G401 (cell line): Measurements from ENCODE around the gene COX4I1. TPM values are rescaled to one million over a fixed set of nuclear protein-coding genes. Genes with fewer than 3 reads are reported as not detected.

ENCODE experiments used
- DNase-seq: peaks from one replicate; pipeline ENCODE4 v3.0.0-alpha.2; 2015; ENCODE audit warnings: low spot score
- in situ Hi-C: cut with HindIII; loops from 2 replicates; pipeline ENCODE4 v1.10.0; 2016; ENCODE audit warnings: low sequenced_read_pairs, mixed read lengths
- total RNA-seq: library from RNA; depleted of rRNA; stranded (reverse); fragments of >200 nt; shearing (Covaris generic); gene quantifications from 2 replicates; pipeline ENCODE4 v1.2.3, GENCODE V29; 2014; rRNA removed

COX4I1 gene
- 695 and 901 TPM in 2 replicates for total RNA-seq

GRCh38 chr16:85799497-85800320 lies at the start of gene COX4I1, which contains the start of gene EMC8:
Gene COX4I1, plus strand, starts transcription at chr16:85799695. Its CDS starts 1,511 bp downstream, at chr16:85801206.
Gene EMC8, minus strand, starts transcription at chr16:85799544. Its CDS starts 249 bp downstream, at chr16:85799295.
- in situ Hi-C loops = no loop called here

DNA sequence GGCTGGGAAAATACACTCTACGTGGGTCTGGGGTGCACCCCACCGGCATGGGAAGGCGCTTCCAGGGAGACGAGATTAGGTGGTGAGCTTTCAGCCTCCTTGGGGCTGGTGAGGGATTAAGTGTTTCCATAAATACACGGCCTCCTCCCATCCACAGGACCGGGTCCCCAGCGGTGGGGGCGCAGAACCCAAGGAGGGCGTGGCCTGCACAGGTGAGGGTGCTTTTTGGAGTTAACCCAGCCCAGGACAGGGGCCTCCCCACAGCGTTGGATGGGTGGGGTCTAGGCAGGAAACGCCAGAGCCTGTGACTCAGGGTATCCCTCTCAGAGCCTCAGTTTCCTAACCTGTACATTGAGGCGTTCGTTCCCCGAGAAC lies 49.7 kb upstream of the COX4I1 start:
- in situ Hi-C loops = no loop called here
- DNase-seq = no peak

More at GRCh38 chr16:85799497-85800320, at the start of gene COX4I1, which contains the start of gene EMC8:
- DNase-seq = peak; percentile 90

DNA sequence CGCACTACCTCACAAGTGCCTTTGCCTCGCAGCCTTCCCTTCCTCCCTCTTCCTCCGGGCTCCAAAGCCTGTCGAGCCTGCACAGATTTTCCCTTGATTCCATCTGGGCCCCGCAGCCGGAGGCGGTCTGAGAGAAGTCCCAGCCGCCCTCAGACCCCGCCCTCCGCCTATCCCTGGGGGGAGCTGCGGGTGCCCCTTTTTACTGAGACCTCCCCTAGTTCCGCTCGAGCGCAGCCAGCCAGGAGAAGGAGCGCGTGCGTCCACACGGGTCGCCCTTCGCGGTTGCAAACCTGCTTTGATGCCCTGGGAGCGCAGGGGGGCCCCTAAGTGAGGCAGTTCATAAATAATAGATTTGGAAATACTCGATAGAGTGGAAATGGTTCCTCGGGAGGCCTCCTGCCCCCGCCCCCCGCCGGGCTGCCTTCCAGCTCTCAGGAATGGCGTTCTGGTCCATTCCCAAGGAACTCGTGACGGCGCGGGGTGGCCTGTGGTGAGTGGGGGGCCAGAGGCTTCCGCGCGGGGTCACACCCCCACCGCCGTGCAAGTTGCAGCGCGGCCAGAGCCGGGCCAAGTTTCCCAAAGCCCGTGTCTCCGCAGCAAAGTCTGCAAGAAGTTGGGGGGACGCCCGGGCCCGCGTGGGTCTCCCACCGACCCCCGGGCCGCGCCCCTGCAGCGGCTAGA lies 49.2 kb upstream of the COX4I1 start:
- in situ Hi-C loops = no loop called here
- peak; percentile 3 for DNase-seq

GRCh38 chr16:85750827-85751697 lies 48.4 kb upstream of the COX4I1 start, which contains the start of gene C16orf74:
Gene C16orf74, minus strand, starts transcription at chr16:85751096. Its CDS starts 15,879 bp downstream, at chr16:85735217.
- no peak for DNase-seq

DNA sequence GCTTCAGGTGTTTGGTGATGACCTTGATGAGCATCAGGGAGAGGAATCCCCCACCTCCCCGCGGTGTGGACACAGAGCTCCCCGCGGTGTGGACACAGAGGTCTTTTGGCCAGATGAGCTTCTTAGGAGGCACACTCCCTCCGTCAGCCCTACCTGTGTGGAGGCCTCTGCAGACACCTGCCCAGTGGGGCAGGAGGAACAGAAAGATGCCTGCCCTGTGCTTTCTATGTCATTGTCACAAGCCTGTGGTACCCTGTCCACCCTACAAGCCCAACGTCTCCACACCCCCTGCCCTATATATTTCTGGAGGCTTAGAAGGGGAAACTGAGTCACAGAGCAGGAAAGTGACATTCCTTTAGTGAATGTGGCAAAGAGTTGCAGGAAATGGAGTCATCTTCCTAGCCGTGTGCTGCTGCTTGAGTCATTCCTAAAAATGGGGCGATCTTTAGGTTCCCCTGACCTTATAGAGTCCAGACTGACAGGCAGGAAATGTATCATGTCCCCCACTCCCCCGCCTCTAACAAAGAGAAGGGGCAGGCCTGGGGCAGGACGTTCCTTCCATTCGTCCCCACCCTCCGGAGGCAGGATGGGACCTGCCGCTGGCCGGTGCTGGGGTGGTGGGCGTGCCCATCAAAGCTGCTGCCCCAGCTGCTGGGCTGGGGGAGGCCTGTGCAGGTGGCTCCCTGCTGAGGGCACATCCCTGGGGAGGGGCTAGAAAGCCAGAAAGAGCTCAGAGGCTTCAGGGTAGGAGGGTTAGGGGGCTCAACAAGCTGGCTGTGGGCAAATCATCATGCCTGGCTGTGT lies 47.6 kb upstream of the COX4I1 start:
- no peak for DNase-seq
- in situ Hi-C loops = no loop called here

More at GRCh38 chr16:85750827-85751697, 48.4 kb upstream of the COX4I1 start, which contains the start of gene C16orf74:
- in situ Hi-C loops = no loop called here

DNA sequence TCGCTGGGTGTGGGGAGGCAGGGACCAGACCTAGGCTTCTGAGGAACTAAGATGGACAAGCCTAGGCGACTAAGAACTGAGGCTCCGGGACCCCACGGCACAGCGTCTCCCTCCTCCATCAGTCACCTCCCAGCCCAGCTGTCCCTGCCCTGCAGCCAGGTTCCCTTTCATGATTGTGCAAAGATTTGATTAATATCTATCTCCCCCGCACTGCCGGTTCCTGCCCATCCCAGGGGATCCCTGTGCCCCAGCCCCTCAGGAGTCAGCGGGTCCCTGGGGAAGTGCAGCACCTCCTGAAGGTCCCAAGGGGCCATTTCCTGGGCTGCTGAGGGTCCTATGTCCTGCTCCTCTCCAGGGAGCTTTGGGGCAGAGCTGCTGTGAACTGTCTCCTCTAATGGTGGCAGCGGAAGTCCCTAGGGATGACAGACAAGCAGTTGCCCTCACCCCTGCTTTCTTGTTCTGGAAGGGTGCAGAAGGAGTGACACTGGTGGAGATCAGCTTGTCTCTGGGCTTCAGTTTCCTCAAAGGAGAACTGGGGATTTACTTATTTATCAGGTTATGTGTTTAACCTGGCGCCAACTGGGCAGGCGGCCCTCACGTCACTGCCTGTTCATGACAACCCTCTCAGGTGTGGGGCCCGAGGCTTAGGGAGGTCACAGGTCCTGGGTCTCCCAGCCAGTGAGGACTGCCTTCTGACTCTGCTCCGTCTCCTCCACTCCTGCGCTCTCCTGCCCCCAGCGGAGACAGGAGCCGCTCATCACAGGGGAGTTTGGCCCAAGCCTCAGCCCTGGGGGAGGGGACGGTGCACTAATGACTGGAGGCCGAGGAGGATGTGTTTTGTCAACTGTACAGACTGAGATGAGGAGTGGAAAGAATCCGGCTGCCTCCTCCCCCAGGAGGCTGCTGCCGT lies 46.7 kb upstream of the COX4I1 start:
- no peak for DNase-seq
- in situ Hi-C loops = no loop called here

GRCh38 chr16:85753559-85753958 lies 45.9 kb upstream of the COX4I1 start:
- in situ Hi-C loops = no loop called here
- DNase-seq = no peak

GRCh38 chr16:85753976-85754375 lies 45.5 kb upstream of the COX4I1 start:
- DNase-seq = no peak
- in situ Hi-C loops = no loop called here

GRCh38 chr16:85754413-85754812 lies 45.1 kb upstream of the COX4I1 start:
- no peak for DNase-seq
- in situ Hi-C loops = no loop called here

DNA sequence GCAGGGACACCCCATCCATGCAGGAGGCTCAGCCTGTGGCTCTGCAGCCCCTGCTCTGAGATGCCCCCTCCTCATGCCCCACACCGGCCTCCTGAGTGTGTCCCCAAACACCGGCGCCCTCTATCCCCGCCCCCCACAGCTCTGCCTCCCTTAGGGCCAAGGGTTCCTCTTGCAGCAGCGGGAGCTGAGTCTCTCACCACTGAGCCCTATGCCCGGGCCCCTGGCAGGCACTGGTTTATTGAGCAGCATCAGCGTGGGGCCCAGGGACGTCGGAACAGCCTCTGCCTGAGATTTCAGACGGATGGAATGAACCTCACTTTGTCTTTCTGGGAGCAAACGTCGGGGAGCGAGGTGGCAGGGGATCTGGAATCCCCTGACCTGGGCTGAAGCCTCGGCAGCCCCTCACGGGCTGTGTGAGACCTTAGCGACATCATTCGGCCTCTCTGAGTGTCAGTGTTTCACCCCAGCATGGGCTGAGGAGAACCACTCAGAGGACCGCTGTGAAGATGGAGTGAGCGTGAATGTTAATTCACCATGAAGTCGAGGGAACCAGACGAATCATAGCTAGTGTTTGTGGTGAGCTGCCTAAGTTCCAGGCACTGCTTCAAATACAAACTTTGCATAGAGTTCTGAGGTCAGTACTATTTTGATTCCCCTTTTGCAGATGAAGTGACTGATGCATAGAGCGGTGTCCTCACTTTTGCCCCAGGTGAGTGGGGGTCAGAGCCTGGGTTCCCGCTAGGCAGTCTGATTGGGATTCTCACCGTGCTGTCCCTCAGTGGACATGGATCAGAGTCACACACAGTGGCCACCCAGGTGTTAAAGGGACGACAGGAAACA lies 43.3 kb upstream of the COX4I1 start:
- no peak for DNase-seq
- in situ Hi-C loops = no loop called here

GRCh38 chr16:85757341-85757822 lies 42.1 kb upstream of the COX4I1 start:
- in situ Hi-C loops = no loop called here
- no peak for DNase-seq

DNA sequence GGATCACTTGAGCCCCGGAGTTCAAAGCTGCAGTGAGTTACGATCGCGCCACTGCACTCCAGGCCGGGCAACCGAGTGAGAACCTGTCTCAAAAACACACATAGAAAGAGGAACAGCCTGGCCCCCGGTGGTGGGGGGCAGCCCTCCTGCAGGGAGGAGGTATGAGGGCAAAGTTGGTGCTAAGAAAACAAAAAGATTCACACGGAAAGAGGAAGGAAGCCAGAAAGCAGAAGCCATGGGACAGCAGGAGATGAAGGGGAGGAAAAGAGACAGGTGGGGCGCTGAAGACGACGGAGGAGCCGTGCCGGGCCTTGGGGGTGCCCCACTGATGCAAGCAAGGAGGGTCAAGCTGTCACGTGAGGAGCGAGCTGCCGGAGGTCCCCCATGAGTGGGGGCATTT lies 40.4 kb upstream of the COX4I1 start:
- in situ Hi-C loops = no loop called here
- no peak for DNase-seq

DNA sequence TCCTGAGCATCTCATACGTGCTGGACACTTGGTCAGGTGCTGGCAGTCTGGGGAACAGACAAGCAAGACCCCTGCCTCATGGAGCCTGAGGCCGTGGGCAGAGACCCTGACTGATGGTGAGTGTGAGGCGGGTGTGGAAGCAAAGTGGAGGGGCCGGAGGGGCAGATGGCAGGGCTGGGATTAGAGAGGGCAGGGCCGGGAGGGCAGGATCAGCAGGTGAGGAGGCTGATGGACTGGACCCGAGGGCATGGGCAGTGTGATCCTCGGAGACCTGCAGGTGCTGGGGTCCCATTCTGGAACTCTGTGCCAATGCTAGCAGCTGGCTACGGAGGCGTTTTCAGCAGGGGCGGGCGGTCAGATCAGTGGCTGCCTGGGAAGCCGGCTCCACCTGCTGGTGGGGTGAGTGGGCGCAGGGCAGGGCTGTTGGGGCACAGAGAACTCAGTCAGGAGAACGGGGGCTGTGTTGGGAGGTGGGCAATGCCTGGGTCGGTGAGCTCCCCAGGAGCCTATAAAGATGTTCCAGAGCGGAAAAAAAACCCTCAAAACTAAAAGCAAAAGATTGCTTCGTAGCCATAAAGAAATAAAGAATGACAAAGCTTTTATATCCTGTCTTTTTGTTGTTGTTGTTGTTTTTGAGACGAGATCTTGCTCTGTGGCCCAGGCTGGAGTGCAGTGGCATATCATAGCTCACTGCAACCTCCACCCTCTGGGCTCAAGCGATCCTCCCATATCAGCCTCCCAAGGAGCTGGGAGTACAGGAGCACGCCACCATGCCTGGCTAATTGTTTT lies 39.7 kb upstream of the COX4I1 start:
- no peak for DNase-seq
- in situ Hi-C loops = no loop called here

DNA sequence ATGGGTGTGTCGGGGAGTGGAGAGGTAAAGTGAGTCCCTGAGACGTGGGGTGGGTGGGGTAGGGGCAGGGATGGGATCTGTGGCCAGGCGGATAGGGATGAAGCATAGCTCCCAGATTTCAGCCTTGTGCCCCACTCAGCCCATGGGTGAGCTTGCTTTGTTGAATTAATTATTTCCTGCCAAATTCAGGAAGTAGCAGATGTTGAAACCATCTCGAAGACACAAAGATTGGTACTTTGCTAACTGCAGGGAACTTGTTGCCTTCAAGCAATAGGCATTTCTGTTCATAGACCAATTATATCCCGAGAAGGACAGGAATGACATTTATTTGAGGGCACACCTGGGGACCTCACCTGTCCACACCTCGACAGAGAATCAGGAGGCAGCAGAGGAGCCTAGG lies 37.6 kb upstream of the COX4I1 start:
- in situ Hi-C loops = no loop called here
- DNase-seq = no peak

GRCh38 chr16:85762970-85763369 lies 36.5 kb upstream of the COX4I1 start:
- in situ Hi-C loops = no loop called here
- DNase-seq = no peak

DNA sequence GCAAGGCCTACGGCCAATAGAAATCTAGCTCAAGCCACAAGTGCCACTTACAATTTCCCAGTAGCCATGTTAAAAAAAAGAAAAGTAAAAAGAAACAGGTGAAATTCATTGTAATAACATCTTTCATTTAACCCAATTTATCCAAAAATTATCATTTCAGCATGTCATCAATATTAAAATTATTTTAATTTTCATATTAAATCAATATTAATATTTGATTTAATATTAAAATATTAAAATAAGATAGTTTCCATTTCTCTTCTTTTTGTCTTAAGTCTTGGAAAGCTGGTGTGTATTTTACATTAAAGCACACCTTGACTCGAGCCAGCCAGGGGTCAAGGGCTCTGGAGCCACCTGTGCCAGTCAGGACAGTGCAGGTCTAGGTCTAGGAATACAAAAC lies 35.9 kb upstream of the COX4I1 start:
- in situ Hi-C loops = no loop called here
- no peak for DNase-seq
